HG03460 (cell line): ENCODE results near the gene PTPRG.

Experiments used
- ATAC-seq: cut with Tn5 transposase; IDR thresholded peaks from one replicate; pipeline ENCODE4 v1.9.1; 2021; ENCODE audit not compliant: unreplicated experiment

PTPRG gene

GRCh38 chr3:61944726-61945125, 383.4 kb downstream of the PTPRG start:
- no peak for ATAC-seq

DNA sequence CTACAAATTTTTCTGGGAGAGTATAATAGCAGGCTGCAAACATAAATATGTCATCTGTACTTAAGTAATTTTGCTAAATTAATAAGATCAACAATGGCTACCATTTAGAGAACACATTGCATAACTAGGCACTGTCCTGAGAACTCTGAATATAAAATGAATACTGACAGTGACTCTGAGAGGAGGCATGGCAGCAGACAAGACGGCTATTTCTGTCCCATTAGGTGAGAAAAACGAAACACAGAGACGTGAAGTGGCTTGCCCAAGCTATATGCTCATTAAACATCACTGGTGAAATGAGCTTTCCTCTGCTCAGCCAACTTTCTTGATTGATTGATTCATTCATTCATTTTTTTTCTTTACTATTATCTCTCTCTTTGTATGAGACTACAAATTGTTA, 384.3 kb downstream of the PTPRG start:
- ATAC-seq: no peak

GRCh38 chr3:61946570-61947324, 385.4 kb downstream of the PTPRG start:
- ATAC-seq: no peak

DNA sequence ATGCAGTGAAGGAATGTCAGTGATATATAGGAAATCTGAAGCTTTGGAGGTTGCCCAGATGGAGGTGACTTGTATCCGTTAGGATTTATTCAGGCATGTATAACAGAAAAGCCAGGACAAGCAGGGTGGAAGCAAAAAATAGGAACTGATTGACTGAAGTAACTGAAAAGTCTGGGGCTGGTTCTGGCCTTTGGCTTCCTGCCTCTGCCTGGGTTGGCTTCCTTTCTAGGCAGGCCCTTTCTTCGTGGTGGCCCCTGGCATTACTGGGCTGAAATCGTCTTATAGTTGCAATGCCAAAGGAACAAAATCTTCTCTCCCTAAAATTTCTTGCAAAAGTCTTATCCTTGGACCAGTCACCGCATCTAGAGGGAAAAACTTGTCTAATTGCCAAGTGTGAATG, 386.1 kb downstream of the PTPRG start:
- ATAC-seq: no peak

GRCh38 chr3:61948699-61949305, 387.4 kb downstream of the PTPRG start:
- no peak for ATAC-seq

GRCh38 chr3:61954097-61954540, 392.7 kb downstream of the PTPRG start:
- no peak for ATAC-seq

DNA sequence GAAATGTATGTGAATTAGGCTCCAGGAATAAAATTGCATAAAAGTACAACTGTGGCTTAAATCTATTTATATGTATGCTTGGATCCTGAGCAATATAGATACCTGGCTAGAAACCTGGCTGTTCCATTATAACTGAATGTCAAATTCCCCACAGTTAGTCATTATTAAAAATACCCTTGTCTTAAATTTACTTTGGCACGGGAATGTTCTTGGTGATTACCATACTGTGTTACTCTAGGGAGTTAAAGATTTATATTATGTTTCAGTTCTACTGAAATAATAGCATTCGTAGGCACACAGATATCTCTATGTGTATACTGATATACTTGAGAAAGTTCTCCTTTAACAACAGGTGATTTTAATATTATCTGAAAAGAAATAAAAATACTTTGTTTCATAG, 394.1 kb downstream of the PTPRG start:
- no peak for ATAC-seq

GRCh38 chr3:61956236-61956635, 394.9 kb downstream of the PTPRG start:
- no peak for ATAC-seq

DNA sequence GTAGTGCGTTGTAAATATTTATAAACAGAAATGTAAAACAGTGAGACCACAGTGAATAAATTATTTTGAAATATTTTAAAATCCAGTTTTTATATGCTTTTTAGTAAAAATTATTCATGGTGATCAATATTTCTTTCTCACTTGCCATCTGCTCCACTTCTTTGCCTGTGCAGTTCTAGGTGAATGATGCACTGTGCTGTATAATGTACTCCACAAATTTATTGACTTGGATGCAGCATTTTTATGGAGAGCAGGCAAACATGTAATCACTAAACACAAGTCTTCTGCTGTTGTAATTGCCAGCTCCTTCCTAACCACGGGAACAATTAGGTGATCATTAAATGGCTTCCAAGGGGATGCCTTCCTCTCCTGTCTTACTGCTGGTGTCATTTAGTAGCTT, 395.9 kb downstream of the PTPRG start:
- ATAC-seq: no peak

DNA sequence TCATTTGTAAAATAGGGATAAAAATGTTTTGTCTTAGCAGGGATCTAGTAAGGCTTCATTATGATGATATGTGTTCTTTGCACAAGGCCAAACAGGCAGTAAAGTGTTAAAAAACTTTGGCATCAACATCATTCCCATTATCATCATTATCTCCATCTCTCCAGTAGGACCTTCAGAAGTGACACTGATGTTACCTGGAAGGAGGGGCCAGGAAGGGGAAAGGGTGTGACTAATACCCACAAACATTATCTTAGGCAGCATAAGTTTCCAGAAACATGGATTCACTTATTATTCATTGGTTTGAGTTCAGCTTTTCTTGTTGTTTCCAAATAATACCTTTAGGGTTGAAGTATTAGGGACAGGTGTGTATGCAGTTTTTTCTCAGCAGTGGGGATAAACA, 399.6 kb downstream of the PTPRG start:
- no peak for ATAC-seq

DNA sequence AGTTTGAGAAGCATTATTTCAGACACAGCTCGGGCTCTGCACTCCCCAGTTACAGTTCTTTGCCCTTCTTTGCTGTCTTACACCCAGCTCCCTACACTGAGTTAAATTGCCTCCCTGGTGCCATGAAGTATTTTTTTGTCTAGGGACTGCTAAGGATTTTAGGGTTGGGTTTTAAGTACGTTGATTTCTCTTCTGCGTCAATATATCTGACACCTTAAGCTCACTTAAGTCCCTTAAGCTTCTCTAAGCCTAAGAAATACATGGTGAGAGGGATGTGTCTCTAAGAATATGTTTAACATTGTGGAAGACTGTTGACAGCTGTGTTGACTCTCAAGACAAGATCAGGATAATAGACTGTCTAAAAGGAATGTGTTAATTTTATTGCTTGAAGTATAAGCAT, 400.5 kb downstream of the PTPRG start:
- no peak for ATAC-seq

DNA sequence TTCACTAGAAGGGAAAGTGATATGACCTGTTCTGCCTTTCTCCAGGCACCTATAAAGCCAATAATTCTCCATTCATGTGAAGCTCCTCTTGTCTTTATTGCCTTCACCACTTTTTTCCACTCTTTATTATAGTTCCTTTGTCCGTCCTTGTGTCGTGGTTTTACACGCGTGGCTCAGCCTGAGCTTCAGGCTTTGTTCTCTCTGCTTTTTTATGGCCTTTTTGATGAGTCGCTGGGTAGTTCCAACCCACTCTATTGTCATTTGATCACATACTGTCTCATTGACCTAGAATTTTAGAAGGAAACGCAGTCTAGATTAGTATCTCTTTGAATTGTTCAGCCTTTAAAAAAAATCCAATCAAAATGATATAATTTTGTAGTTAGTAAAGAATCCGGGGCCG, 403.2 kb downstream of the PTPRG start:
- no peak for ATAC-seq

GRCh38 chr3:61965770-61966131, 404.4 kb downstream of the PTPRG start:
- no peak for ATAC-seq

DNA sequence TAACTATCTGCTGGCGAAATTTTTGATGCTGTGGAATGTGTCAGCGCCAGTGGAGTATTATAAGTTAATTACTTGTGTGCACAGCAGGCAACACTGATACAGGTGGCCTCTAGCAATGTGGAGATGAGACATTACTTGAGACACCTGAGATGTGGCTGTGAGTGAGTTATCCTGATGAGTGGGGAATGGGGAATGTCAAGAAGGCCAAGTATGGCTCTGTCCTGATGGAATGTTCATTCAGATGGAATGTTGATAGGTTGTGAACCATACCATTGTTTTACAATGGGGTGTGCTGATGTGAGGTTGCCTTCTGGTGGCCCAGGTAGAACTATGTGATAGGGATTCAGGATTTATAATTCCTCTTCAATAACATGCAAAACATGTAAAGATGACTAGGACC, 404.8 kb downstream of the PTPRG start:
- ATAC-seq: no peak

DNA sequence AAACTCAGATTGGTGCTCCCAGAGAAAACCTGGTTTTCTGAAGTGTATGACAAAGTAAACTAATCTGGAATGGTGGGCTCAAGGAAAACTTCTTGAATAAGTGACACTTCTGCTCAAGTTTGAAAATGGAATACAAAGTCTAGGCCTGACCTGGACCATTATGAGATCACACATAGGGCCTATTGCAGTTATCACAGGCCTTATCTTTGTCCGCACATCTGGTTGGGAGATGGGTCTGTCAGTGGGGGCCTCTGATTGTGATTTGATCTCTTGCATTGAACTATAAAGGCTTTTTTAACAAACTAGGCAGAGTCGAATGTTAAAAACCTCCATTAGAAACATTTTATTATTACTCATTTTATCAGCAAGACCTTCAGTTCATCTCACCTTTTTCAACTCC, 405.6 kb downstream of the PTPRG start:
- ATAC-seq: no peak

GRCh38 chr3:61967937-61968336, 406.6 kb downstream of the PTPRG start:
- ATAC-seq: no peak

DNA sequence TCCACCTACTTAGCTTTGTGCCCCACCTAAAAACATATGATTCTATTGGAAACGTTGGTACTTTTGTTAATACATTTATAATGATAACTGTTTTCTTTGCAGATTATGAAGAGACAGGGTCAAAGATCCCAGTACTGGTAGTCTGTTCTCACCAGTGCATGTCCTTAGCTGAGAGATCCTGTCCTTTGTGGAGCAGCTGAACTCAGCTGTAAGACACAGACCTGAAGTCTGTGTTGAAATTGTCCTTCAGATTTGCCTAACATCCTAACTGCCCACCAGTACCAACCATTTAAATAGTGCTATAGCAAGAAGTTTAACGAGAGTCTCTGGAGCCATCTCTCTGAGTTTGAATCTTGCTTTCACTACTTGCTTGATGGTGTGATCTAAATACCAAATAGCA, 413.3 kb downstream of the PTPRG start:
- no peak for ATAC-seq

- no peak for ATAC-seq
These were observed 413.8 kb downstream of the PTPRG start for GRCh38 chr3:61975199-61975598.

DNA sequence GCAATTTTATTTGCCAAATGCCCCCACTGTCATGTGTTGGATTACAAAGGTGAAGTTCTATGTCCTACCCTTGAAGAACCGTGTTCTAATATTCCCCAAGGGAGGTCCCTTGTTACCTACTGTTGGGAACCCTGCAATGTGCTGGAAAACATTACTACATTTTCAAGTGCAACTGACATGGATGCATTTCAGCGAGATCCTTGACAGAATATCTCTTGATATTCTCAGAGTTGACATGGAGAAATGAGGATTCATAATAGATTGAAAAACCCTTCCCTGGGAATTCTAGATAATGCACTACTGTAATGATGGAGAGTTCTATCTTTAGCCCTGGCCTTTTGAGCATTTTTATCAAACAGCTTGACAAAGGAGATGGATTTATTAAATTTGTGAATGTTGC, 414.6 kb downstream of the PTPRG start:
- ATAC-seq: no peak

GRCh38 chr3:61978460-61979419, 417.4 kb downstream of the PTPRG start:
- ATAC-seq: no peak

- no peak for ATAC-seq
These were observed 418.3 kb downstream of the PTPRG start for GRCh38 chr3:61979638-61980037.

- no peak for ATAC-seq
These were observed 418.7 kb downstream of the PTPRG start for GRCh38 chr3:61980041-61980440.
